HG03558 (cell line): ENCODE measurements around the gene DNAJC5G.
"Not testable (repeated sequence)": the region's sequence is repeated elsewhere in the genome, so short reads cannot be mapped to it uniquely, and the experiment has no call there.

Source experiments
- ATAC-seq: cut with Tn5 transposase; IDR thresholded peaks from one replicate; pipeline ENCODE4 v1.9.1; 2021; ENCODE audit warnings: moderate number of reproducible peaks; ENCODE audit not compliant: unreplicated experiment; ENCODE audit errors: extremely low read depth

The DNAJC5G gene

GRCh38 chr2:27272537-27273522 is 2.4 kb upstream of the DNAJC5G start:
- not testable (repeated sequence) for ATAC-seq

- ATAC-seq, result no peak
Observed at GRCh38 chr2:27278010-27278409, 2.8 kb downstream of the DNAJC5G start.

- no peak for ATAC-seq
Observed at GRCh38 chr2:27280826-27281225, 5.6 kb downstream of the DNAJC5G start.

GRCh38 chr2:27281442-27281841 is 6.2 kb downstream of the DNAJC5G start:
- no peak for ATAC-seq

GRCh38 chr2:27281855-27282559 is 6.8 kb downstream of the DNAJC5G start, which contains the start of gene TRIM54:
Gene TRIM54 (plus strand): TSS chr2:27282429. CDS start chr2:27282732, 303 bp downstream.
- ATAC-seq, result no peak

- no peak for ATAC-seq
Observed at GRCh38 chr2:27282892-27283291, 7.7 kb downstream of the DNAJC5G start.

- no peak for ATAC-seq
Observed at GRCh38 chr2:27284996-27285395, 9.8 kb downstream of the DNAJC5G start.

GRCh38 chr2:27285481-27285880 is 10.2 kb downstream of the DNAJC5G start:
- no peak for ATAC-seq

GRCh38 chr2:27288610-27289009 is 13.4 kb downstream of the DNAJC5G start:
- no peak for ATAC-seq

GRCh38 chr2:27290549-27290948 is 15.3 kb downstream of the DNAJC5G start:
- ATAC-seq, result no peak

- ATAC-seq, result no peak
Observed at GRCh38 chr2:27291865-27292264, 16.6 kb downstream of the DNAJC5G start.

GRCh38 chr2:27294928-27295327 is 19.7 kb downstream of the DNAJC5G start:
- ATAC-seq, result no peak

- no peak for ATAC-seq
Observed at GRCh38 chr2:27296481-27296880, 21.2 kb downstream of the DNAJC5G start.

- ATAC-seq, result no peak
Observed at GRCh38 chr2:27297195-27297594, 22.0 kb downstream of the DNAJC5G start.

- no peak for ATAC-seq
Observed at GRCh38 chr2:27298391-27299080, 23.3 kb downstream of the DNAJC5G start.

GRCh38 chr2:27300606-27301005 is 25.4 kb downstream of the DNAJC5G start:
- not testable (repeated sequence) for ATAC-seq

GRCh38 chr2:27303093-27304025 is 28.1 kb downstream of the DNAJC5G start:
- no peak for ATAC-seq

- ATAC-seq, result no peak
Observed at GRCh38 chr2:27304488-27305240, 29.4 kb downstream of the DNAJC5G start.

- no peak for ATAC-seq
Observed at GRCh38 chr2:27305516-27305915, 30.3 kb downstream of the DNAJC5G start.
